SW 1271 (cell line): ENCODE measurements around the gene TRAK2.

Experiments
- DNase-seq, 2 experiments: peaks; one replicate each; lab custom pipeline; 2025; lab: John Stamatoyannopoulos, UW

TRAK2 gene

GRCh38 chr2:201361078-201361733, 90.1 kb downstream of the TRAK2 start:
- no peak for DNase-seq

GRCh38 chr2:201360256-201360655, 91.0 kb downstream of the TRAK2 start:
- DNase-seq, result no peak

- DNase-seq, result peak; percentile 62 to 86
Measured at GRCh38 chr2:201358684-201359083, 92.6 kb downstream of the TRAK2 start.

- DNase-seq, result peak; percentile 20 to 57
Measured at GRCh38 chr2:201357221-201357620, 94.0 kb downstream of the TRAK2 start, which contains the start of gene FLACC1. Gene FLACC1 (minus strand): TSS chr2:201357345. CDS start chr2:201351404, 5,941 bp downstream.

GRCh38 chr2:201353116-201353515, 98.1 kb downstream of the TRAK2 start:
- no peak for DNase-seq

GRCh38 chr2:201350879-201351278, 100.4 kb downstream of the TRAK2 start:
- DNase-seq, result no peak

GRCh38 chr2:201349601-201350000, 101.7 kb downstream of the TRAK2 start:
- no peak for DNase-seq

GRCh38 chr2:201348758-201349157, 102.5 kb downstream of the TRAK2 start:
- no peak for DNase-seq

GRCh38 chr2:201347138-201347537, 104.1 kb downstream of the TRAK2 start:
- DNase-seq, result no peak

GRCh38 chr2:201345625-201346213, 105.5 kb downstream of the TRAK2 start:
- DNase-seq, result no peak

- DNase-seq, result peak in 1 of 2 experiments; percentile 9
Measured at GRCh38 chr2:201344663-201345366, 106.4 kb downstream of the TRAK2 start.

- DNase-seq, result no peak
Measured at GRCh38 chr2:201343559-201343958, 107.7 kb downstream of the TRAK2 start.

GRCh38 chr2:201342923-201343322, 108.3 kb downstream of the TRAK2 start:
- no peak for DNase-seq

- DNase-seq, result no peak
Measured at GRCh38 chr2:201329409-201329808, 121.8 kb downstream of the TRAK2 start.

- no peak for DNase-seq
Measured at GRCh38 chr2:201327678-201328077, 123.6 kb downstream of the TRAK2 start.
